HG02610 (cell line): ENCODE data around the gene CBLB.

Source experiments
- ATAC-seq: cut with Tn5 transposase; IDR thresholded peaks from one replicate; pipeline ENCODE4 v1.9.1; 2021; ENCODE audit warnings: mild to moderate bottlenecking, moderate library complexity; ENCODE audit not compliant: unreplicated experiment

The CBLB gene

GRCh38 chr3:105876780-105877327 is 8.0 kb upstream of the CBLB start:
- peak; percentile 85 for ATAC-seq

- ATAC-seq, result no peak
Measured at GRCh38 chr3:105869861-105870755, 1.3 kb upstream of the CBLB start.

GRCh38 chr3:105869531-105869833 is 670 bp upstream of the CBLB start:
- ATAC-seq, result no peak

- no peak for ATAC-seq
Measured at GRCh38 chr3:105868431-105868741, 426 bp downstream of the CBLB start.

GRCh38 chr3:105867712-105868430 is 941 bp downstream of the CBLB start:
- ATAC-seq, result no peak

- ATAC-seq, result peak; percentile 26
Measured at GRCh38 chr3:105866656-105867653, 1.9 kb downstream of the CBLB start.

- no peak for ATAC-seq
Measured at GRCh38 chr3:105865867-105866350, 2.9 kb downstream of the CBLB start.

GRCh38 chr3:105865016-105865623 is 3.7 kb downstream of the CBLB start:
- no peak for ATAC-seq

- no peak for ATAC-seq
Measured at GRCh38 chr3:105864212-105864611, 4.6 kb downstream of the CBLB start.

GRCh38 chr3:105863608-105864007 is 5.2 kb downstream of the CBLB start:
- ATAC-seq, result no peak

GRCh38 chr3:105862217-105862616 is 6.6 kb downstream of the CBLB start:
- peak; percentile 82 for ATAC-seq

GRCh38 chr3:105860641-105861040 is 8.2 kb downstream of the CBLB start:
- ATAC-seq, result no peak

- no peak for ATAC-seq
Measured at GRCh38 chr3:105858017-105858416, 10.8 kb downstream of the CBLB start.

GRCh38 chr3:105857601-105858000 is 11.2 kb downstream of the CBLB start:
- no peak for ATAC-seq

- no peak for ATAC-seq
Measured at GRCh38 chr3:105856605-105857004, 12.2 kb downstream of the CBLB start.

- peak; percentile 99 for ATAC-seq
Measured at GRCh38 chr3:105853801-105854432, 14.9 kb downstream of the CBLB start.

GRCh38 chr3:105851582-105851981 is 17.2 kb downstream of the CBLB start:
- ATAC-seq, result no peak

GRCh38 chr3:105851176-105851575 is 17.6 kb downstream of the CBLB start:
- ATAC-seq, result no peak

- ATAC-seq, result no peak
Measured at GRCh38 chr3:105850593-105850992, 18.2 kb downstream of the CBLB start.

- no peak for ATAC-seq
Measured at GRCh38 chr3:105848821-105849220, 20.0 kb downstream of the CBLB start.
